GM21423 (cell line): ENCODE data around the gene ARHGAP12.

ENCODE experiments used
- ATAC-seq: cut with Tn5 transposase; IDR thresholded peaks from one replicate; pipeline ENCODE4 v1.9.1; 2021; ENCODE audit warnings: mild to moderate bottlenecking, moderate library complexity; ENCODE audit not compliant: unreplicated experiment

ARHGAP12 gene

DNA sequence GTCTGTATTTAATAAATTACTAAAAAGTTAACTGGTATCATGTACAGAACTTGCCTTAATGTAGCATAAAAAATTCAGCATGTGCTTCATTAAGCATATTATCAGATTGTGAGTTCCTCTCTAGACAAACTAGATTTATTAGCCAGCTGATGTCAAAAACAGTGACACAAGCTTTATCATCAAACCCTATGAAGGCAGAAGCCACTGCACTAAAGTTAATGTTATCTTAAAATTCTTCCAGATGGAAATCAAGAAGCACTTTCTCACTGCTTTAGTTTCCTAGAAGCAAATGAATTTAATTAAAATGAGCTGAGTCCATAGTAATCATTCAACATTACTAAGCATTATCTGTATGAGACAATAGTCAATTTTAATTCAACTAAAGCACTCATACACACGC, 96.4 kb downstream of the ARHGAP12 start:
- ATAC-seq, result no peak

DNA sequence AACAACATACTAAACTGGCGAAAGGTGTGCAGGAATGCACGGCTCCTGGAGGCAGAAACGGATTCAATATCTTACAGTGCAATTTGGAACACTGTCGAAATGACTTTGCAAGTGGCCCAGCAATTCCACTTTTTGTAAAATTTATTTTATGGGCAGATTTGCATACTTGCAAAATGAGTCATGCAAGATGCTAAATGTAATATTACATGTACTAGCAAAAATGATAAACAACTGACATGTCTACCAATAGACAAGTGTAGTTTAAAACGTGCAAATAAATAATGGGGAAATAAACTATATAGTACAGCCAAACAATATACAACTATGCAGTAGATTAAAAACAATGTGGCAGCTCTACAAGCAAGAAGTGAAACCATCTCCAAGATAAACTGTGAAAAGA, 97.7 kb downstream of the ARHGAP12 start:
- no peak for ATAC-seq

DNA sequence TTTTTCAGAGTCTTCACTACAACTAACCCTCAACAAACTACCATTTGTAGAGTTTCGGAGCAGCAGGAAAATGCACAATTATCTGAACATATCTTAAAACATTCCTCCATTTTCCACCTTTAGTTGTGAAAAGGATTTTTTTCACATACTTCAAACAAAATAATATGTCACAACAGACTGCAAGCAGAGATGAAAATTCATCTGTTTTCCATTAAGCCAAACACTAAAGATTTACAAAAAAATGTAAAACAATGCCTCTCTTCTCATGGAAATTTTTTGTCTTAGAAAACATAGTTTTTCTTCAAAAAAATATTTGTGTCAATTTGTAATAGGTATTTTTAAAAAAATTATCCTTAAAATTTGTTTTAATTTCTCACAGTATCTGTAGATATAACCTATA, 98.9 kb downstream of the ARHGAP12 start:
- no peak for ATAC-seq

DNA sequence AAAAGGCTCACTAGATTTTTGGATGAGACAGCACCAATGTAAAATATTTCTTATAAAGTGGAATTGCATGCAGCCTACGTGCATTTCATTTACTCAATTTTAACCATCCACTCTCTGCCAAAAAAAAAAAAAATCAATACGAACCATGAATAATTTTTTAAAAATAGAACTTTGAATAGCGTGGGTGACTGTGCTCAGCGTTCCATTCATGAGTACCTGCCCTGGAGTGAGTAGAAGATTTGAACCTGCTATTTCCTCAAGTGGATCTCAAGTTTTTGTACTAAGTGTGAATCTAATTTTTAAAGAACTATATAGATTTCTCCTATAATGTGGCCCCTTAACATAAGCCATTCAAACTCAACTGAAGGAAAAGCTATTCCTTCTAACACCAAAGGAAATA, 105.3 kb downstream of the ARHGAP12 start:
- no peak for ATAC-seq

DNA sequence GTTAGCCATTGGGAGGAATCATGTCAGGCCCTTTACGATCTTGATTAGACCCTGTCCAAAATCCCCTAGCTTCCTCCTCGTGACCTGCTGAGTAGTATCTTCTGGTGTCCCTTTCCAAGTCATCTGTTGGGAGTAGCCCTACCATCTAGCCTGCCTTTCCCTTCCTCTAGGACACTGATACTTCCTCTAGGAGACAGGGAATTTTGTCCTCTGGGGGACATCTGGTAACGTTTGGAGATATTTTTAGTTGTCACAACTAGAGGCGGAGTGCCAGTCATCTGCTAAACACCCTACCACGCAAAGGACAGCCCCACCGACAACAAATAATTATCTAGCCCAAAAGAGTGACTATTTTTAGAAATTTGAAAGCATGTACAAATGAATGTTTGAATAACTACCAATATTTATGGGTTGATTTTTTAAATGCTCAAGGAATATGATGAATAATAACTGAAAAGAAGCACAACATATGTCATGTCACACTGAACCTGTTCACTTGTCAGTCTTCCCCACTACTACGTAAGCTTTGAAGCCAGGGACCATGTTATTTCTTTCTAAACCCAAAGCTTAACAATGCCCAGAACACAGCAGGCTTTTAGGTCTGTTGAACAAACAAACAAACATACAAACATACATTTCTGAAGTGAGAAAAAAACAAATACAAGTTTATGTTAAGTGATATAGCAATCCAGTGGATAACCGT, 105.9 kb downstream of the ARHGAP12 start:
- no peak for ATAC-seq

DNA sequence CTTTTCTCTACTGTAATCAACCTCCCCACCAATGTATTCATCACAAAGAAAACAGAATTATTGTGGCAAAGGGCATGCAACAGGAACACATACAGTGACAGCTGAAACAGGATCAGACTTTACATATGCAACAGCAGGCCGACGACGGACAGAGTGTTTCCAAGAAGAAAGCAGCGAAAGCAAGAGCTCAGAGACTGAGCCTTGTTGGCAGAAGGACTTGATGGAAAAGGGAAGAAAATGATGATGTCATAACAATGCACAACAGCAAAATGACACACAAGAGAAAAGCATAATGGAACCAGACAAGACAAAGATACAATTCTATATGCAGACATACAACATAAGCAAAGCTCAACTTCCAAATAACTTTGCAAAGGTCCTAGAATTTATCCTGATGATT, 106.5 kb downstream of the ARHGAP12 start:
- ATAC-seq, result no peak

DNA sequence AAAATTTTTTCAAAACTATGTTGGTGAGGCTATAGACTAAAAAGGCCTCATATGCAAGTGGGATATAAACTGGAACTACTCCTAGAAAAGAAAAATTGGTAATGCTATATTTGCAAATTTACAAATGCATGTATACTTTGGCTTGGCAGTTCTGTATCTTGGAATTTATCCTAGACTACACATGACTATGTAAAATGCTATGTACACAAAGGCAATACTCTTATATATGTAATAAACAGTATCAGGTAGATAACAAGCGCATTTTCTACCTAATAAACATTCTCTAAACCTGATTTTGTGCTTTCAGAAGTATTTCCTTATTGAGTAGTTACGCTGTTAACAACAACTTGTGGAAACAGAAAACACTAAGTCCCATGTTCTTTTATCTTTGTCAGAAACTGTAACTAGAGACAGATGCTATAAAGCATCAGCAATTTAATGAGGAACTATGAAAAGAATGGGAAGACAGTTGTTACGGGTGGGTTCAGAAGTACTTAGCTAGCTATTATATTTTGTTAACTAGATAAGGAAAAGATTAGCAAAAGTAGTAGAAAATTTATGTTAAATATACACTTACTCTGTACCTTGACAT, 107.8 kb downstream of the ARHGAP12 start:
- ATAC-seq, result no peak

DNA sequence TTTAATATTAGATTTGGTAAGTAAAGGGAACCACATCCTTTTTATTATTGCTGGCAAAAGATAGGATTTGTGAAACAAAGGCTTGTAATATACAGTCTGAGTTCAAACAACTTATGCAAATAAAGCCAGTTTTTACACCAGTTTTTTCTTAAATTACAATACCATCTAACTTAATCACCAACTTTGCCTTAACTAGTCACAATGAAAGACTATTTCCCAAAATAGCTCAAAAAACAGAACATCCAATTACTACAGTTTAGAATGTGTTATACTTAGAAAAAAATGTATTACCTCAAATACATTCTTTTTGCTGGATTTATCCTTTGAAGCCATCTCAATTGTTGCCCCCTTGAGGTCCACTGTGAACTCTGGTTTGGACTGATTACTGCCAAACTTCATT, 108.5 kb downstream of the ARHGAP12 start:
- no peak for ATAC-seq

DNA sequence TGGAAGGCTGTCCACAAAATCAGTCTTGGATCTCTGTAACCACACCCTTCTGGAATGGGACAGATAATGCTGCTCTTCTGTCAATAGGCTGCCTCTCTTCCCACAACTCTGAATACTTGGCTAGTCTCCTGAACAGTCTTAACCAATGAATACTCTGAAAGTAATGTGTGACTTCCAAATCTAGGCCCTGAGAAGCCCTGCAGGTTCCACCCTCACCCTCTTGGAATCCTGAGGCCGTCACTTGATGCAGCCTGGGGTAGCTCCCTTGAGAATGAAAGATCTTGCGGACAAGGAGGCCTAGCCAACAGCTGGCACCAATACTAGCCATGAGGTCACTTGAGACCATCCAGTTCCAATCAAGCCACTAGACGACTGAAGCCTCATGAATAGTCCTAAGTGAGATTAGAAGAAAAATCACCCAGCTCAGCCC, 109.2 kb downstream of the ARHGAP12 start:
- no peak for ATAC-seq

DNA sequence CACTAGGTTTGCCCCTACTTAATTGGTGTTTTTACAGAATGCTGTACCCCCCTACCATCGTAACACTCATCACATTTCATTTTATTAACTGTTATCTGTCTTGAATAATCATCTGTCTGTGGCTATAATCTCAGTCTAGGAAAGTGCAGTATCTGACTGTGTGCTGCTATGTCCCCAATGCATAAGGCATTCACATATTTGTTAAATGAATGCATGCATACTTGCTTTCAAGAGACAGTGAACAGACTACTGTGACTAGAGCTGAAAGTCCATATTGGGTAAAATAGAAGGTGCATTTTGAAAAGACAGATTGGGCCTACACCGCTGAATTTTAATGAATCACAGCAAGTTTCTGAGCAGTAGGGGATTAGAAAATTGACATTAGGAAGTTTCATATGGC, 112.3 kb downstream of the ARHGAP12 start:
- no peak for ATAC-seq

DNA sequence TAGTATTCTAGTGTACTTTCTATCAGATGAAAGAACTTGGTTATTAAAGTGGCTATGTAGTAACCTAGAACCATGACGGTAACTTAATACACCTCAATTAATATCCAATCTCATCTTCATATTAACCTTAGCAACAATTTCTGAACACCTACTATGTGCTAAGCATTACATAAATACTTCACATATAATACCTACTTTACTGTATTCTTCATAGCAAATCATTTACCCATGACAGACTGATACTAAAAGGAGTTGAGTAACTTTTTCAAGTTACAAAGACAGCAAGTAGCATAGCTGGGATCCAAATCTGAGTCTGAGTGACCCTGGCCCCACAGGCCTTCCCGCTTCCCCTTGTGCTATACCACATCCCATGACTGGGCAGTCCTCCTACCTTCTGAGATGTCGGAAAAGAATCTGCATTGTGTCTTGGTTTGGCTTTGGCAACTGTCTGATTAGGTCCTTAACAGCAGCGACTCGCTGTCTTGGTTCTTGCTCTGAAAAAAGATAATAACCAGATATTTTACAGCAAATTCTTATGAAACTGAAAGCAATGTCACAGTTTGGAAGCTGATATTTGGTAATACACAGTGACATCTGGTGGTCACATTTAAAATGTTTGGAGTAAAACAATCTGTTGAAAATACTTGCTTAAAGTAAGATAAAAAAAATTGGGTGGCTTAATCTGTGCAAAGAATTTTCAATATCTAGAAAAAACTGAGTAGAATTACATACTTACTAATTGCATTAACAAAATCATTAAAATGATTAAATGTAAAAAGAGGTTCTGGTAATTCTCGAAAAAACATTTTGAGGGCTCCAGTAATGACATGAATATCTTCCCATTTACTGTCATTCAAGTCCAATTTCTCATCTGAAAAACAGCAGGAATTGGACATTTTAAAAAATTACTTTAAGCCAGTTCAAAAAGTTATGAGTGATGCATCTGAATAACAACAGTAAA, 120.1 kb downstream of the ARHGAP12 start:
- peak; percentile 57 for ATAC-seq

DNA sequence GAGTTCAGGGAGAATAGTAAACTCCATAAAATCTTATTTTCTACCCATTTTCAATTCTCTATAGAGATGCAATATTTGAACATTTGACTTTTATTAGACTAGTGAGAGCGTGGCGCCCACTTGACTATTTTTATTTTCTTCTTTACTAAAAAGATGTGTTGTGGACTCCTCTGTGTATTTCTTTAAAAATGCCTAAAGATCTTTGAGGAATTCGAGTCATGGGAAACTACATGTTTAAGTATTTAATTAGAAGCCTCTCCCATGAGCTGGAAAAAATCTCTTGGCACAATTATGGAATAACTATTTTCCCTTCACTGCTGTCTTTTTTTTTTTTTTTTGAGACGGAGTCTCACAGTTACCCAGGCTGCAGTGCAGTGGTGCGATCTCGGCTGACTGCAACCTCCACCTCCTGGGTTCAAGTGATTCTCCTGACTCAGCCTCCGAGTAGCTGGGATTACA, 124.2 kb downstream of the ARHGAP12 start:
- no peak for ATAC-seq

DNA sequence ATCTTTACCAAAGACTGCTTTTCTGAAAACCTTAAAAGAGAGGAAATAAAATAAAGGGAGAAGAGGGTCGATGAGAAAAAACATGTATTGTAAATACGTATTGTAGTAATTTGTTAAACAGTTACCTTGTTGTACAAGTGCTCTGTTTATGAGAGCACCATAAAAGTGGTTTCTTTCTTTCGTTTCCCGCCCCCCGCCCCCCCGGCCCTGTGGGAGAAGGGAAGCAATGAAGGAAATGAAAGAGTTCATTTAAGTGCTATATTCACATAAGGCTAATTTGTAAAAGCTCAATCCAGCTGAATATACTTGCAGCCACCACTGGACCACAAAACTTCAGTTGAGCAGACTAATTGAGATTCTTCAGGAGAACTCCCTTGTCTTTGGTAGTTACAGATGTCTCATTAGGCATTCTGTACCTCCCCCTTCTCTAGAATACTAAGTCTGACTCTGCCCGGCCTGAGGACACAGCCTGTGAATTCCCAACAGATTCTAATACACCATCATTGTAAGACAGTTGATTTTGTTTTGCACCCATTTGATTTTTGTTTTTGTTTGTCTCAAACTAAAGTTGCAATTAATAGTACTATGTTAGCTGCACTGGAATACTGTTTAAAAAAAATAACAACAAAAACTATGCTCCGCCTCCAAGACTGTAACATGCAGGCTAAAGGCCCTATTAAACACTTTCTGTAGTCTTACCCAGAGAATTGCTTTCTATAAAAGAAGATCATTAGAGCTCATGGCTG, 124.9 kb downstream of the ARHGAP12 start:
- ATAC-seq, result no peak

DNA sequence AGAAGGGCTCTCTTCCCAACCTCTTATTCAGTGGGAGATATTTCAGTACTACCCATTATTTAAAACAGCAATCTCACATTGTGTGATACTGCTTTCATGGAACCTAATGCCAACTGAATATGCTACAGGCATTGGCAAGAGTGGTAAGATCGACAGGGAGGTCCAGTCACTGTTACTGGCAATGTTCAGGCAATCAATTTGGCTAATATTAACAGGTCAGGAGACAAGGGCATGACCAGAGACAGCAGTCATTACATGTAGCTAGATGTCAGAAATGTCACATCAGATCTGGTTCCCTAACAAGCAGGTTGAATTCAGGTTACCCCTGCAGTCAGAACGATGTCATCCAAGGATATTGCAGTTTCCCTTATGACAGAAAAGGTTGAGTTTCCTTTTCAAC, 129.4 kb downstream of the ARHGAP12 start:
- ATAC-seq, result no peak

DNA sequence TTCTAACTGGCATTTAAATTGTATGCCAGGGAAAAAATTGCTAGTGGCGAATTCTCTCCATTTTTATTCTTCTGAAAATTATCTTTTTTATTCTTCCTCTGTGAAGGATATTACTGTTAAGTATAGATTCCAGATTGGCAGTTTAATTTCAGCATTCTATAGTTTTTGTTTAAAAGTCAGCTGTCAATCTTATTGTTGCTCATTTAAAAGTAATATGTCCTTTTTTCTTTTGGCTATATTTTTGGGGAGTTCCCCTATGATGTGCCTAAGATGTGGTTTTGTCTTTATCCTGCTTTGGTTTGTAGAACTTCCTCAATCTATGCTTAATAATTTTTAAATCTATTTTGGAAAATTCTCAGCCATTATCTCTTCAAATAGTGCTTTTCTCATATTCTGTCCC, 135.9 kb downstream of the ARHGAP12 start:
- no peak for ATAC-seq

DNA sequence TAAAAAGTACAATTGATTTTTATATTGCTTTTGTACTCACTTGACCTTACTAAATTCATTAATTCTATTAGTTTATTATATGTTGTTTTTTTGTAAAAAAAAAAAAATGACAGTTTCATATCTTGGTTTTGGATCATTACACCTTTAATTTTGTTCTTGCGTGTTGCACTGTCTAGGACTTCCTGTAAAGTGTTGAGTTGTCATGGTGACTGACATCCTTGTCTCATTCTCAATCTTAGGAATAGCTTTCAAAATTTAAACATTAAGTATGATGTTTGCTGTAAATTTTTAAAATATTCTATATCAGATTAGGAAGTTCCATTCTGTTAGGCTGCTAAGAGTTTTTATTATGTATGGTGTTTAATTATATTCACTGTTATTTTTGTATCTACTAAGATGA, 139.1 kb downstream of the ARHGAP12 start:
- no peak for ATAC-seq

DNA sequence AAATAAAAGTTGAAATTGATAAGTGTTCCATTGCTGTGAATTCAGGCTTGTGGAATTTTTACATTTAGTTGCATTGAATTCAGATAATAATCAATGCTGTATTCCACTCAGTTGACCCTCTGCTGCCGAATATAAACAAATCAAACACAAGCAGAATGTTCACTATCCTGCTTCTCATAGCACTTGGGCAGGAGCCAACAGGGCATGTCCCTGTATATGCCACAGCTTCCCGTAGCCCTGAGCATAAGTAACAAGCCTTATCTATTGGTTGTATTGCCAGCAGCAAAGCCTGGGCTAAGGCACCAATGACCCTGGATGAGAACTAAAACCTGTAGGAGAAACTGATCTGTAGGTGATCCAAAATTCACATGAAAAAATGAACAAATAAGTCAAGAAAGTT, 145.9 kb downstream of the ARHGAP12 start:
- no peak for ATAC-seq

DNA sequence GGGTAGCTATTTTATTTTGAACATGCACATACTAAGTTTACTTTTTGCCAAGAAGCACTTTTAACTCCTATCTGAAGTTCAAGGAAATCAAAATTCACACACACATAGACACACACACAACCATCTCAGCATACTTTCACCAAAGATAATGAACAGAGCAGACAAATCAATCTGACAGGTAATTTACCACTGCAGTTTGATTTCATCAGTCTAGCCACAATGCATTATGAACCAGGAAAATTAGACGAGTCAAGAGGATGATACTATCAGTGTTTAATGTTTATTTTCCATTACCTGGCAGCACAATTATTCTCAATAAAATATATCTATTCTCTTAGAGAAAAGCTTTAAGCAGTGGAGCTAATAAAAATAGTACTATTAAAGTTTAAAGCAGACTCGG, 147.9 kb downstream of the ARHGAP12 start:
- no peak for ATAC-seq

DNA sequence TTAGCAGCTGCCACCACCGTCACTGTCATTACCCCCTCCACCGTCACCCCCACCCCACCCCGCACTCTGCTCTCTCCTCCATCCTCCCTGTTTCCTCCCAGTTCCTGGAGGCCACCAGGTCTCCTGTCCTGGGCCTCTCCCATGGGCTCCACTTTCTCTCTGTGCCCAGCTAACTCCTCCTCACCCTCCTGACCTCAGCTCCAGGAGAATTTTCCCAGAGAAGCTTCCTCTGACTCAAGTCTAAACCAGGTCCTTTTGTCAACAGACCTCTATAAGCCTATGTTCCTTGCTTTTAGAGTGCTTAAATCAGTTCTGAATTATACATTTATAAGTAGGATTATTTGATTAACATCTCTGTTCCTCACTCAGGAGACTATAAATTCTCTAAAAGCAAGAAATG, 150.0 kb downstream of the ARHGAP12 start:
- no peak for ATAC-seq

DNA sequence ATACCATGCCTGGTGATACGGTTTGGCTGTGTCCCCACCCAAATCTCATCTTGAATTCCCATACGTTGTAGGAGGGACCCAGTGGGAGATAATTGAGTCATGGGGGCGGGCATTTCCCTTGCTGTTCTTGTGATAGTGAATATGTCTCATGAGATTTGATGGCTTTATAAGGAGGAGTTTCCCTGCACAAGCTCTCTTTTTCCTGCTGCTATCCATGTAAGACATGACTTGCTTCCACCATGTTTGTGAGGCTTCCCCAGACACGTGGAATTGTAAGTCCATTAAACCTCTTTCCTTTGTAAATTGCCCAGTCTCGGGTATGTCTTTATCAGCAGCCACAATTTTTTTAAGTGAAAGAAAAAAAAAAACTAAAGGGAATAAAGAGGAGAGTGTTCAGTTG, 152.5 kb downstream of the ARHGAP12 start:
- ATAC-seq, result no peak
